ENCODE measurements around the gene ASAH2B. TPM values are rescaled to one million over a fixed set of nuclear protein-coding genes. Genes with fewer than 3 reads are reported as not detected.

ASAH2B gene
- total RNA-seq, 2 experiments from 2014 or later: 0.13 to 0.34 TPM

- intact Hi-C loops (cut with micrococcal nuclease; ENCODE audit: unreplicated experiment): no loop called here
- no peak overlapping the region for H2AFZ ChIP-seq (ENCODE audit: low read length)
- peak; percentile 8 for DNase-seq (ENCODE audit: low spot score)
- H3K4me1 ChIP-seq (ENCODE audit: insufficient read depth, low read length, poor library complexity, severe bottlenecking): no peaks in the 10 kb centered on the region
- BruUV-seq (replicated peaks): no TSS peak
- ChIA-PET POLR2A (no interaction called here), CTCF (ENCODE audit: unreplicated experiment) (no interaction called here)
- no peaks in the 10 kb centered on the region for H4K20me1 ChIP-seq (ENCODE audit: insufficient read depth, low read length)
- H3K9me2 ChIP-seq (ENCODE audit: insufficient read depth, low read length): no peaks in the 10 kb centered on the region
- H3K9me3 ChIP-seq (ENCODE audit: low read length): no peaks in the 10 kb centered on the region
- peak; percentile 68 for TF ChIP-seq CTCF (conservative IDR thresholded peaks at IDR 0.05; ENCODE audit: low read length)
- no peak for TF ChIP-seq EZH2phosphoT487 (IDR thresholded peaks at IDR 0.05; ENCODE audit: borderline replicate concordance, low read depth, low read length)
- no peak overlapping the region for H3K4me2 ChIP-seq (ENCODE audit: low read length)
- H3K79me2 ChIP-seq (ENCODE audit: insufficient read depth, low read depth, low read length): no peaks in the 10 kb centered on the region
- H3K36me3 ChIP-seq (ENCODE audit: insufficient read depth, low read length): no peaks in the 10 kb centered on the region
- H3K27ac ChIP-seq (ENCODE audit: low read depth, low read length, poor library complexity, severe bottlenecking): no peak overlapping the region
- no peak overlapping the region for H3K4me3 ChIP-seq (ENCODE audit: low read depth, low read length, poor library complexity, severe bottlenecking)
Measured at GRCh38 chr10:50788951-50789945, 49.5 kb downstream of the ASAH2B start.

GRCh38 chr10:50794490-50794889 is 54.8 kb downstream of the ASAH2B start:
- no peaks in the 10 kb centered on the region for H4K20me1 ChIP-seq (ENCODE audit: insufficient read depth, low read length)
- no peak overlapping the region for H3K4me2 ChIP-seq (ENCODE audit: low read length)
- no peaks in the 10 kb centered on the region for H3K9me2 ChIP-seq (ENCODE audit: insufficient read depth, low read length)
- intact Hi-C loops (cut with micrococcal nuclease; ENCODE audit: unreplicated experiment): no loop called here
- no peak overlapping the region for H2AFZ ChIP-seq (ENCODE audit: low read length)
- BruUV-seq (replicated peaks): no TSS peak
- no peaks in the 10 kb centered on the region for H3K4me1 ChIP-seq (ENCODE audit: insufficient read depth, low read length, poor library complexity, severe bottlenecking)
- ChIA-PET CTCF (ENCODE audit: unreplicated experiment) (no interaction called here), POLR2A (no interaction called here)
- no peaks in the 10 kb centered on the region for H3K79me2 ChIP-seq (ENCODE audit: insufficient read depth, low read depth, low read length)
- no peaks in the 10 kb centered on the region for H3K9me3 ChIP-seq (ENCODE audit: low read length)
- no peak overlapping the region for H3K27ac ChIP-seq (ENCODE audit: low read depth, low read length, poor library complexity, severe bottlenecking)
- TF ChIP-seq CTCF (conservative IDR thresholded peaks at IDR 0.05; ENCODE audit: low read length): no peak
- no peak for TF ChIP-seq EZH2phosphoT487 (IDR thresholded peaks at IDR 0.05; ENCODE audit: borderline replicate concordance, low read depth, low read length)
- no peak overlapping the region for H3K4me3 ChIP-seq (ENCODE audit: low read depth, low read length, poor library complexity, severe bottlenecking)
- H3K36me3 ChIP-seq (ENCODE audit: insufficient read depth, low read length): no peaks in the 10 kb centered on the region
- DNase-seq (ENCODE audit: low spot score): no peak

GRCh38 chr10:50796693-50797092 is 57.0 kb downstream of the ASAH2B start:
- no TSS peak for BruUV-seq (replicated peaks)
- intact Hi-C loops (cut with micrococcal nuclease; ENCODE audit: unreplicated experiment): no loop called here
- no peak for DNase-seq (ENCODE audit: low spot score)
- ChIA-PET POLR2A (no interaction called here), CTCF (ENCODE audit: unreplicated experiment) (no interaction called here)
- TF ChIP-seq CTCF (conservative IDR thresholded peaks at IDR 0.05; ENCODE audit: low read length) (no peak), EZH2phosphoT487 (IDR thresholded peaks at IDR 0.05; ENCODE audit: borderline replicate concordance, low read depth, low read length) (no peak)
- Histone ChIP-seq H3K4me1 (ENCODE audit: insufficient read depth, low read length, poor library complexity, severe bottlenecking) (no peaks in the 10 kb centered on the region), H3K79me2 (ENCODE audit: insufficient read depth, low read depth, low read length) (no peaks in the 10 kb centered on the region), H3K4me2 (ENCODE audit: low read length) (no peak overlapping the region), H3K4me3 (ENCODE audit: low read depth, low read length, poor library complexity, severe bottlenecking) (no peak overlapping the region), H4K20me1 (ENCODE audit: insufficient read depth, low read length) (no peaks in the 10 kb centered on the region), H2AFZ (ENCODE audit: low read length) (no peak overlapping the region), H3K36me3 (ENCODE audit: insufficient read depth, low read length) (no peaks in the 10 kb centered on the region), H3K27ac (ENCODE audit: low read depth, low read length, poor library complexity, severe bottlenecking) (no peak overlapping the region), H3K9me2 (ENCODE audit: insufficient read depth, low read length) (no peaks in the 10 kb centered on the region), H3K9me3 (ENCODE audit: low read length) (no peaks in the 10 kb centered on the region)
